Dermis lymphatic vessel endothelial cell (primary cell): ENCODE results near the gene ZSCAN25. TPM values are rescaled to one million over a fixed set of nuclear protein-coding genes. Genes with fewer than 3 reads are reported as not detected.

Experiments
- total RNA-seq: library from RNA; depleted of rRNA; stranded (reverse); fragments of >200 nt; gene quantifications from 2 replicates; pipeline ENCODE4 v1.2.1, GENCODE V29; 2014

The ZSCAN25 gene
- total RNA-seq, result 9.9 and 12.0 TPM in 2 replicates

DNA sequence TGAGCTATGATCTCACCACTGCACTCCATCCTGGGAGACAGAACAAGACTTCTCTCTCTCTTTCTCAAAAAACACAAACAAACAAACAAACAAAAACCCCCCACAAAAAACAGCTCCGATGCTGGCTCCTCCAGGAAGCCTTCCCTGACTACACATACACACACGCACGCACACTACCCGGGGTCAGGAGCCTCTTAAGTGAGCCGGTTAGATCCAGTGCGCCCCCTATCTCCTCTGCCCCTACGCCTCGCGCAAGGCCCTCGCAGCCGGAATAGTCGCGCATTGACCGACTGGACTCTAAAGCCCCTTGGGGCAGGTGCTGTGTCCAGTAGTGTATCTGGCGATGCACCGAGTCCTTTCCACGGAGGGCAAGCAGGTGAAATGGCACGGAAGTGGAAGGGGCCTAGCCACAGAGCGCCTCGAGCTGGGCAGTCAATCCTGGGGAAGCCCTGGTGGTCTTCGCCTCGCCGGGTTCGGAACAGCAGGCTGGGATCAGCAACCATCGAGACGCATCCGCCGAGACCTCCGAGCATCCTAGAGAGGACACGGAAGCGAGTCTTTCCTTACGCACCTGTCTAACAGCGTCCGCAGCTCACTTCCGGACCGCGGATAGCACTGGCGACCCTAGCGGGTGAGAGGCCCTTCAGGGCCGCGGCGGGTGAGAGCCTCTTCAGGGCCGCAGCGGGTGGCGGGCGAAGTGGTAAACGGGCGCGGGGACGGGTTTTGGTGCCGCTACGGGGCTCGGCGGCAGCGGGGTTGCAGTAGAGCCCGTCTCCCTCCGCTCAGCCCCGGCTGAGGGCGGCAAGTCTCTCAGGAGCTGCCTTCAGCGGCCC is at the start of gene ZSCAN25:
Gene ZSCAN25, plus strand, starts transcription at position 588 of the 833 bp plus-strand sequence. CDS start 2,661 bp downstream, outside the sequence.

DNA sequence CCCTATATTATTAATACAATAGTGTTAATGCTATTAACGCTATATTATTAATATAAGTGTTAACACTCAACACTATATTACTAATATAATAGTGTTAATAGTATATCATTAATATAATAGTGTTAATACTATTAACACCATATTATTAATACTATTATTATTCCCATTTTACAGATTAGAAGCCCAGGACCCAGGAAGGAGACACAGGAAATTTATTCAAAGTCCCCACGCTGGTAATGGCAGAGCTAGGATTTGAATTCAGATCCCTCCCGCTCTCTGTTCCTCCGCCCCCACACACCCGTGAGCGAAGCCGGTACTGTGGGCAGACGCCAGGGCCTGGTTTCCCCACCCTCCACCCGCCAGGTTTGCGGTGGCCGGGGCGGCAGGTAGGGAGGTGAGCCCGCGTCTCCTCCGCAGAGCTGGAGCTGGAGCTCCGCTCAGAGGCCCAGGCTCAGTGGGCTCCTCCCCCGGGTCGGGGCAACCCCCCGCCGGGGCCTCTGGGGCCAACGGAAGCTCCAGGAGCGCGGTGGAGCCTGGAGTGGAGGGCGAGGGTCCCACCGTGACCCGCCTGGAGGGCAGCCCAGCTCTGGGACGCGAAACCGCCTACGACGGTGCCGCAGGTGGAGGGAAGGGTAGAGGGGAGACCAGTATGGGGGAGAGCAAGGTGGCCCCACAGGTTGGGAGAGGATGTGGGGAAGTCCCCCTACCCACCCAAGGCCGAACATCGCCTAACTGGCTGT is 18.8 kb upstream of the ZSCAN25 start, which contains the start of gene TMEM225B:
Gene TMEM225B, plus strand, starts transcription at position 506 of the 740 bp plus-strand sequence. CDS start 6,122 bp downstream, outside the sequence.

DNA sequence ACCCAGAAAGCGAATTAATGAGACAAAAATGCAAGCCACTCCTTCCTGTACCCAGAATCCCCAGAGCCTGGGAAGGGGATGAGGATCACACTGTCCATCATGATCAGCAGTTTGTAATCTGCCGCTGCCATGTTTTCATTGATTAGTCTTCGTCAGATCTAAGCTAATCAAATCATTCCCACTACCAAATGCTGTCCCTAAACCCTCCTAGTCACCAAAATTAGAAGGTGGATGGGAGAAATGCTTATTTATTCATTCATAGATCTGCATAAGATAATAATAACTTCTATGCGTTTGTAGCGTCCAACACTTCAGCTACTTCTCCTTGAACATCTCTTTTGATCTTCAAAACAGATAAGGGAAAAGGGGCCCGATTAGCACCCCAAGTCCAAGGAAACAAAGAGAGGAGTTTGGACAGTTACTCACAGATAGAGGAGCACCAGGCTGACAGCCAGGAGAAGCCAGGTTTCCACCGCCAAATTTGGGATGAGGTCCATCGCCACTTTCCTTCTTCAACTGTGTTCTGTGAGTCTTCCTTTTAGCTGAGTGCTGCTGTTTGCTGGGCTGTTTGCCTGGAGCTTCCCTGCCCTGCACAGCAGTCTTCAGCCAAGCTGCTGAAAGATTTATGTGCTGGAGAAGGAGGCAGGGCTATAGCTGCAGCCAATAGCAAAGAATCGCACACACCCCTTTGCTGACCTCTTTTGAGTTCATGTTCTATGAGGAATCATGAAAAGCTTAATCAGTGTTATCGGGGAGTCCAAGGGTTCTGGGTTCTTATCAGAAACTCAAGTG is 62.9 kb downstream of the ZSCAN25 start, which contains the start of gene CYP3A5:
Gene CYP3A5, minus strand, starts transcription at position 597 of the 792 bp plus-strand sequence. Its CDS starts 100 bp downstream, at position 497.

Other genes with a start within 250 kb of the ZSCAN25 start
- gene ARPC1B, start 242.2 kb upstream of the ZSCAN25 start, total RNA-seq, result 412 and 414 TPM in 2 replicates
- gene PDAP1, start 208.3 kb upstream of the ZSCAN25 start, total RNA-seq, result 17.0 and 22.3 TPM in 2 replicates
- 76.5 and 82.6 TPM in 2 replicates for gene BUD31, start 208.0 kb upstream of the ZSCAN25 start, total RNA-seq
- gene PTCD1, start 178.1 kb upstream of the ZSCAN25 start, total RNA-seq, result 3.6 and 4.8 TPM in 2 replicates
- 18.2 and 19.4 TPM in 2 replicates for gene CPSF4, start 178.0 kb upstream of the ZSCAN25 start, total RNA-seq
- gene ATP5MF, start 150.8 kb upstream of the ZSCAN25 start, total RNA-seq, result 253 and 305 TPM in 2 replicates
- 4.2 and 5.2 TPM in 2 replicates for gene ZNF789, start 144.1 kb upstream of the ZSCAN25 start, total RNA-seq
- gene ZNF394, start 116.7 kb upstream of the ZSCAN25 start, total RNA-seq, result 29.7 and 33.4 TPM in 2 replicates
- 7.3 and 9.5 TPM in 2 replicates for gene ZKSCAN5, start 112.3 kb upstream of the ZSCAN25 start, total RNA-seq
- 4.3 and 6.2 TPM in 2 replicates for gene FAM200A, start 64.8 kb upstream of the ZSCAN25 start, total RNA-seq
- gene ZNF655, start 58.3 kb upstream of the ZSCAN25 start, total RNA-seq, result 6.0 and 8.3 TPM in 2 replicates
- 0.11 TPM in 1 of 2 replicates, not detected in the other for gene TMEM225B, start 18.7 kb upstream of the ZSCAN25 start, total RNA-seq
- gene CYP3A5, start 63.0 kb downstream of the ZSCAN25 start, total RNA-seq, result 0.34 TPM in 1 of 2 replicates, not detected in the other
- not detected in 2 replicates for gene CYP3A7, start 118.2 kb downstream of the ZSCAN25 start, total RNA-seq
- not detected in 2 replicates for gene CYP3A4, start 167.2 kb downstream of the ZSCAN25 start, total RNA-seq
- not detected in 2 replicates for gene CYP3A43, start 211.1 kb downstream of the ZSCAN25 start, total RNA-seq